Middle frontal gyrus (tissue), 1 donor: Measurements from ENCODE around the gene ACAA1.
"Not testable (repeated sequence)": the region's sequence is repeated elsewhere in the genome, so short reads cannot be mapped to it uniquely, and the experiment has no call there.

ENCODE experiments used
- DNase-seq: peaks from one replicate; pipeline ENCODE4 v3.0.0-alpha.2; 2015; ENCODE audit warnings: low spot score; ENCODE audit errors: extremely low spot score

ACAA1 gene

GRCh38 chr3:38083871-38084333, 53.0 kb downstream of the ACAA1 start:
- no peak for DNase-seq

- DNase-seq: not testable (repeated sequence)
Observed at GRCh38 chr3:38083254-38083653, 53.7 kb downstream of the ACAA1 start.

GRCh38 chr3:38082296-38082695, 54.6 kb downstream of the ACAA1 start:
- not testable (repeated sequence) for DNase-seq

GRCh38 chr3:38077073-38077472, 59.9 kb downstream of the ACAA1 start:
- not testable (repeated sequence) for DNase-seq
